ENCODE results near the gene WASL. TPM values are rescaled to one million over a fixed set of nuclear protein-coding genes. Genes with fewer than 3 reads are reported as not detected.

Gene WASL
- total RNA-seq, 3 donors from 2014 or later (not counting 1 experiment from before 2014, with no cell fraction given), result 9.6 to 12.1 (median 10.6) TPM

GRCh38 chr7:123692471-123692877, 56.3 kb downstream of the WASL start:
- Histone ChIP-seq H3K36me3 (ENCODE audit: control insufficient read depth, insufficient read depth, low read length) (peaks cover 43% of the 10 kb centered on the region), H3K27ac (ENCODE audit: low read length) (no peak overlapping the region), H3K27me3 (ENCODE audit: control insufficient read depth, insufficient read depth, low read length) (no peaks in the 10 kb centered on the region), H3K9me3 (ENCODE audit: control insufficient read depth, insufficient read depth, low read length) (no peaks in the 10 kb centered on the region), H3K4me1 (ENCODE audit: control insufficient read depth, insufficient read depth, low read length) (no peaks in the 10 kb centered on the region), H3K4me3 (ENCODE audit: low read length) (no peak overlapping the region)
- TF ChIP-seq CTCF (IDR thresholded peaks at IDR 0.05), result no peak
- no peaks in the 10 kb centered on the region for H3K4me1 Mint-ChIP-seq
- intact Hi-C loops (cut with micrococcal nuclease), result no loop called here
- H3K4me3 Mint-ChIP-seq, result no peak overlapping the region
- WGBS (ENCODE audit: insufficient coverage), result 94% methylated on average over 6 of the region's 6 CpGs
- ATAC-seq, result no peak
- H3K27ac Mint-ChIP-seq, result no peak overlapping the region
- no peaks in the 10 kb centered on the region for H3K9me3 Mint-ChIP-seq
- no peak for DNase-seq
- no peaks in the 10 kb centered on the region for H3K36me3 Mint-ChIP-seq
- H3K27me3 Mint-ChIP-seq (ENCODE audit: low read depth in 2 of 2), result no peaks in the 10 kb centered on the region

- H3K9me3 ChIP-seq (ENCODE audit: control insufficient read depth, insufficient read depth, low read length), result no peaks in the 10 kb centered on the region
- H3K4me3 ChIP-seq (ENCODE audit: low read length), result no peak overlapping the region
- no peaks in the 10 kb centered on the region for H3K4me1 ChIP-seq (ENCODE audit: control insufficient read depth, insufficient read depth, low read length)
- WGBS (ENCODE audit: insufficient coverage), result 80% methylated on average over 1 of the region's 2 CpGs
- H3K4me1 Mint-ChIP-seq, result no peaks in the 10 kb centered on the region
- TF ChIP-seq CTCF (IDR thresholded peaks at IDR 0.05), result no peak
- DNase-seq (no peak), ATAC-seq (no peak)
- H3K27me3 ChIP-seq (ENCODE audit: control insufficient read depth, insufficient read depth, low read length), result no peaks in the 10 kb centered on the region
- intact Hi-C loops (cut with micrococcal nuclease), result no loop called here
- peaks cover 40% of the 10 kb centered on the region for H3K36me3 ChIP-seq (ENCODE audit: control insufficient read depth, insufficient read depth, low read length)
- H3K36me3 Mint-ChIP-seq, result no peaks in the 10 kb centered on the region
- H3K9me3 Mint-ChIP-seq, result no peaks in the 10 kb centered on the region
- no peak overlapping the region for H3K27ac Mint-ChIP-seq
- no peaks in the 10 kb centered on the region for H3K27me3 Mint-ChIP-seq (ENCODE audit: low read depth in 2 of 2)
- H3K27ac ChIP-seq (ENCODE audit: low read length), result no peak overlapping the region
- no peak overlapping the region for H3K4me3 Mint-ChIP-seq
Observed at GRCh38 chr7:123690550-123690949, 58.3 kb downstream of the WASL start.

GRCh38 chr7:123689250-123689649, 59.6 kb downstream of the WASL start:
- no peaks in the 10 kb centered on the region for H3K4me1 ChIP-seq (ENCODE audit: control insufficient read depth, insufficient read depth, low read length)

More at GRCh38 chr7:123689250-123689649, 59.6 kb downstream of the WASL start:
- H3K4me3 ChIP-seq (ENCODE audit: low read length), result no peak overlapping the region
- intact Hi-C loops (cut with micrococcal nuclease), result no loop called here
- DNase-seq (no peak), ATAC-seq (no peak)
- no peaks in the 10 kb centered on the region for H3K9me3 ChIP-seq (ENCODE audit: control insufficient read depth, insufficient read depth, low read length)
- Mint-ChIP-seq H3K27ac (no peak overlapping the region), H3K4me1 (no peaks in the 10 kb centered on the region), H3K9me3 (no peaks in the 10 kb centered on the region), H3K4me3 (no peak overlapping the region), H3K27me3 (ENCODE audit: low read depth in 2 of 2) (no peaks in the 10 kb centered on the region), H3K36me3 (no peaks in the 10 kb centered on the region)
- H3K36me3 ChIP-seq (ENCODE audit: control insufficient read depth, insufficient read depth, low read length), result peaks cover 33% of the 10 kb centered on the region
- H3K27ac ChIP-seq (ENCODE audit: low read length), result no peak overlapping the region
- no peak for TF ChIP-seq CTCF (IDR thresholded peaks at IDR 0.05)
- 100% methylated on average over 1 of the region's 3 CpGs for WGBS (ENCODE audit: insufficient coverage)
- no peaks in the 10 kb centered on the region for H3K27me3 ChIP-seq (ENCODE audit: control insufficient read depth, insufficient read depth, low read length)

Data from natural killer cell (primary cell).